GM21576 (cell line): ENCODE measurements around the gene CACNB4.
"Not testable (repeated sequence)": the region's sequence is repeated elsewhere in the genome, so short reads cannot be mapped to it uniquely, and the experiment has no call there.

Experiments used
- ATAC-seq: cut with Tn5 transposase; IDR thresholded peaks from one replicate; pipeline ENCODE4 v1.9.1; 2021; ENCODE audit warnings: mild to moderate bottlenecking, moderate library complexity; ENCODE audit not compliant: unreplicated experiment

CACNB4 gene

GRCh38 chr2:151794422-151794821 is 304.4 kb downstream of the CACNB4 start:
- ATAC-seq: not testable (repeated sequence)

- ATAC-seq: no peak
Observed at GRCh38 chr2:151793123-151793522, 305.7 kb downstream of the CACNB4 start.

- no peak for ATAC-seq
Observed at GRCh38 chr2:151792589-151792988, 306.3 kb downstream of the CACNB4 start.

- ATAC-seq: no peak
Observed at GRCh38 chr2:151791545-151791944, 307.3 kb downstream of the CACNB4 start.

- no peak for ATAC-seq
Observed at GRCh38 chr2:151790689-151791088, 308.2 kb downstream of the CACNB4 start.

GRCh38 chr2:151789055-151789834 is 309.6 kb downstream of the CACNB4 start:
- no peak for ATAC-seq

DNA sequence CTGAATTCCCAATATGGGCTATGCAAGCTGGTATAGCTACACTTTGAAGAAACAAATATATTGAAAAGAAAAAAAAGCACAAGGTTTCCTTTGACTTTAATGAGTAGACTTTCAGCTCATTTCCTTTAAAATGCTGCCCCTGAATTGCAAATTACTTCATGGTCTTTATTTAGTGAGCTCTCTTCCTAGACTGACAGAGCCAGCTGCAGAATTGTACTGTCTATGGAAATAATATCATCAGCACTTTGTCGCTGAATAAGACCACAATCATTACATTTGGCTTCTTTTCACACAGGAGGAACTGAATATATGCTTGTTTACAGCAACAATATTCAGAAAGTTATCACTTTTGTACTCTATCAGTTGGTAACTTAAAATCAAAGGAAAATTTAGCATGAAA is 312.4 kb downstream of the CACNB4 start:
- ATAC-seq: no peak

GRCh38 chr2:151786077-151786476 is 312.8 kb downstream of the CACNB4 start:
- ATAC-seq: no peak

GRCh38 chr2:151783133-151783520 is 315.7 kb downstream of the CACNB4 start:
- ATAC-seq: no peak
